PC-9 (cell line): ENCODE measurements around the gene CISTR. TPM values are rescaled to one million over a fixed set of nuclear protein-coding genes. Genes with fewer than 3 reads are reported as not detected.
A peak's percentile ranks its signal among the peaks of the same experiment; 100 is the strongest.

Source experiments
- BruUV-seq: library from RNA; stranded (reverse); fragments of 400-500 nt; replicated peaks from 2 replicates; lab custom pipeline; 2021; lab: Mats Ljungman, UMichigan
- CTCF ChIA-PET: fragments of 300-600 bp; sonication (Branson Sonifier 250); formaldehyde crosslinking; loops from one replicate; lab custom pipeline; 2022; ENCODE audit warnings: antibody characterized with exemption; lab: Charles Lee
- POLR2A ChIA-PET: fragments of 300-600 bp; sonication (Branson Sonifier 250); formaldehyde crosslinking; loops from one replicate; lab custom pipeline; 2022; ENCODE audit warnings: antibody characterized with exemption; ENCODE audit not compliant: unreplicated experiment; lab: Charles Lee
- DNase-seq, 2 experiments: peaks; one replicate each; pipeline versions ENCODE4 v3.0.0 to v3.0.0-alpha.2; 2015 to 2022; ENCODE audit warnings: mixed read lengths in 1 of 2
- H2AFZ ChIP-seq: fragments of 200-600 bp; sonication (generic); 2 replicates; pipeline ENCODE4 v1.8.1; 2017; ENCODE audit warnings: antibody characterized with exemption
- H3F3A ChIP-seq: fragments of 200-600 bp; sonication (generic); 2 replicates; pipeline ENCODE4 v1.8.1; 2017; ENCODE audit warnings: antibody characterized with exemption, mild to moderate bottlenecking, low read depth; ENCODE audit not compliant: insufficient read depth
- H3K27ac ChIP-seq: fragments of 200-600 bp; sonication (generic); 2 replicates; pipeline ENCODE4 v1.6.1; 2016; ENCODE audit warnings: mixed run types
- H3K27me3 ChIP-seq: fragments of 200-600 bp; sonication (generic); 2 replicates; pipeline ENCODE4 v1.6.1; 2016; ENCODE audit warnings: low read depth, mixed run types; ENCODE audit not compliant: insufficient read depth
- H3K36me3 ChIP-seq: fragments of 200-600 bp; sonication (generic); 2 replicates; pipeline ENCODE4 v1.6.1; 2016; ENCODE audit warnings: low read depth, mixed run types
- H3K4me1 ChIP-seq: fragments of 200-600 bp; sonication (generic); replicated peaks from 2 replicates; pipeline ENCODE4 v1.6.1; 2016; ENCODE audit warnings: mixed run types; ENCODE audit not compliant: insufficient read depth
- H3K4me2 ChIP-seq: fragments of 200-600 bp; sonication (generic); 2 replicates; pipeline ENCODE4 v1.6.1; 2017; ENCODE audit warnings: mixed run types
- H3K4me3 ChIP-seq: fragments of 200-600 bp; sonication (generic); 2 replicates; pipeline ENCODE4 v1.6.1; 2016; ENCODE audit warnings: mixed run types
- H3K79me2 ChIP-seq: fragments of 200-600 bp; sonication (generic); 2 replicates; pipeline ENCODE4 v1.6.1; 2017; ENCODE audit warnings: low read depth, mixed run types
- H3K9me2 ChIP-seq: fragments of 200-600 bp; sonication (generic); 2 replicates; pipeline ENCODE4 v1.8.1; 2017; ENCODE audit warnings: mild to moderate bottlenecking; ENCODE audit not compliant: insufficient read depth
- H3K9me3 ChIP-seq: fragments of 200-600 bp; sonication (generic); 2 replicates; pipeline ENCODE4 v1.8.1; 2016; ENCODE audit warnings: low read depth; ENCODE audit not compliant: insufficient read depth
- H4K20me1 ChIP-seq: fragments of 200-600 bp; sonication (generic); 2 replicates; pipeline ENCODE4 v1.8.1; 2017; ENCODE audit not compliant: insufficient read depth
- EZH2 ChIP-seq: fragments of 200-600 bp; sonication (generic); IDR thresholded peaks from 2 replicates; pipeline ENCODE4 v1.8.0; 2017; ENCODE audit warnings: antibody characterized with exemption, low read depth
- intact Hi-C: fragments of 100-400 bp; cut with micrococcal nuclease; formaldehyde crosslinking; loops from one replicate; pipeline ENCODE4 v1.10.0; 2022; ENCODE audit not compliant: unreplicated experiment
- total RNA-seq: library from RNA; stranded (reverse); gene quantifications from 2 replicates; pipeline ENCODE4 v1.2.3, GENCODE V29; 2021
- TF ChIP-seq, protein P1 (sequence below): fragments of 200-600 bp; sonication (generic); conservative IDR thresholded peaks from 2 replicates; pipeline ENCODE4 v1.6.1; 2017; ENCODE audit warnings: mixed run types, antibody characterized with exemption, mild to moderate bottlenecking, moderate library complexity

Gene CISTR
- total RNA-seq, 1 experiment from 2014 or later, result not detected

DNA sequence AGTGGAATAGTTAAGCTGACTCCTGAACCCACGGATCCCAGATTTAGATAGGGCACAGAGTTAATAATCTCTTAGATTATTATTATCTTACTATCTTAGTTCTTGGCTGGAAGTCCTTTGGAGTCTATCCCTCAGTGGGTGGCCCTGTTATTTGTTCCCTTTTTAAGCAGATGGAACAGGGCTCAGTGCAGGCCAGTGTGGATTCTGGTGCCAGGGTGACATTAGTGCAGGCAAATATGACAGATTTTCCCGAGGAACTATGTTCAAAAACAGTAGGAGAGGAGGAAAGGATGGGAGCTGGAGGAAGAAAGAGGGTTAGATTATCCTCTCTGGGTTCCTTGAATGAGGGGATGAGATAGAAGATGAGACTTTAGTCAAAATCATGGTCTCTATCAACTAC lies 41.4 kb upstream of the CISTR start:
- DNase-seq, result no peak
- H3K4me1 ChIP-seq, result peaks cover 48% of the 10 kb centered on the region
- H4K20me1 ChIP-seq, result no peaks in the 10 kb centered on the region
- no peak overlapping the region for H3K4me2 ChIP-seq
- CTCF ChIA-PET, result no interaction called here
- no peaks in the 10 kb centered on the region for H3K9me3 ChIP-seq
- no TSS peak for BruUV-seq
- H3K9me2 ChIP-seq, result no peaks in the 10 kb centered on the region
- no peak overlapping the region for H3K27ac ChIP-seq
- H3K4me3 ChIP-seq, result no peak overlapping the region
- no peak overlapping the region for H2AFZ ChIP-seq
- peaks cover 13% of the 10 kb centered on the region for H3F3A ChIP-seq
- no peaks in the 10 kb centered on the region for H3K27me3 ChIP-seq
- H3K79me2 ChIP-seq, result no peaks in the 10 kb centered on the region
- TF ChIP-seq, protein P1, sequence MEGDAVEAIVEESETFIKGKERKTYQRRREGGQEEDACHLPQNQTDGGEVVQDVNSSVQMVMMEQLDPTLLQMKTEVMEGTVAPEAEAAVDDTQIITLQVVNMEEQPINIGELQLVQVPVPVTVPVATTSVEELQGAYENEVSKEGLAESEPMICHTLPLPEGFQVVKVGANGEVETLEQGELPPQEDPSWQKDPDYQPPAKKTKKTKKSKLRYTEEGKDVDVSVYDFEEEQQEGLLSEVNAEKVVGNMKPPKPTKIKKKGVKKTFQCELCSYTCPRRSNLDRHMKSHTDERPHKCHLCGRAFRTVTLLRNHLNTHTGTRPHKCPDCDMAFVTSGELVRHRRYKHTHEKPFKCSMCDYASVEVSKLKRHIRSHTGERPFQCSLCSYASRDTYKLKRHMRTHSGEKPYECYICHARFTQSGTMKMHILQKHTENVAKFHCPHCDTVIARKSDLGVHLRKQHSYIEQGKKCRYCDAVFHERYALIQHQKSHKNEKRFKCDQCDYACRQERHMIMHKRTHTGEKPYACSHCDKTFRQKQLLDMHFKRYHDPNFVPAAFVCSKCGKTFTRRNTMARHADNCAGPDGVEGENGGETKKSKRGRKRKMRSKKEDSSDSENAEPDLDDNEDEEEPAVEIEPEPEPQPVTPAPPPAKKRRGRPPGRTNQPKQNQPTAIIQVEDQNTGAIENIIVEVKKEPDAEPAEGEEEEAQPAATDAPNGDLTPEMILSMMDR, result no peak
- no peak for TF ChIP-seq EZH2
- intact Hi-C loops, result no loop called here
- POLR2A ChIA-PET, result no interaction called here
- H3K36me3 ChIP-seq, result no peaks in the 10 kb centered on the region

DNA sequence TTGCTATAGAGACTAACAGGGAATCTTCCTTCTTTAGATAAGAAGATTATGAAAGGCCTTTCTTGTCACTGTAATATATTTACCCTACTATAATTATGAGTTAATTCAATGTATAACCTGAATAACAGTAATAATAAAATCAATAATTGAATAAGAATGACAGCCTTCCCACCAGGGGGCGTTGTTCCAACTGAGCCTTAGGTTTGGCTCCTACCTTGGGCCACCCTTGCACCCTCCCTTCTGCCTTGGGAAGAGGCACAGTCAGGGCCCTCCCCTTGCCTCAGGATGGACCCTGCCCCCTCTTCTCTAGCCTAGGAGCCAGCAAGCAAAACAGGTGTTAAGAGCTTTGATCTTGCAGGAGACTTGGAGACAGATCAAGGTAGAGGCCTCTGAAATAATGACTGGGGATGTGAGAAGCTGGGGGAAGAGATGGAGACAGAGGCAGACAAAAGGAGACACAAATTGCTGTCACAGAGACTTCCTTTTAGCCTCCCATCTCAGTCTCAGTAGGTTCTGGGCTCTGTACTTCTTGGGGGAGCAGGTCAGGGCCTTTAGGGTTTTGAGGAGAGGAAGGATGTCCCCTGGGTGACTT lies 40.1 kb upstream of the CISTR start:
- DNase-seq, result peak; percentile 14 to 54
- H3K36me3 ChIP-seq, result no peaks in the 10 kb centered on the region
- H3K9me3 ChIP-seq, result no peaks in the 10 kb centered on the region
- no peak overlapping the region for H3K27ac ChIP-seq
- ChIA-PET POLR2A (no interaction called here), CTCF (interaction anchor here (0.6 to 0.7 kb wide), 3 partner anchors 22 to 460 kb away, joined by 3 to 4 read pairs (median 3); no protein-coding TSS in a partner anchor)
- peaks cover 6% of the 10 kb centered on the region for H3F3A ChIP-seq
- no peaks in the 10 kb centered on the region for H3K9me2 ChIP-seq
- no TSS peak for BruUV-seq
- intact Hi-C loops, result no loop called here
- H3K79me2 ChIP-seq, result no peaks in the 10 kb centered on the region
- H4K20me1 ChIP-seq, result no peaks in the 10 kb centered on the region
- no peaks in the 10 kb centered on the region for H3K27me3 ChIP-seq
- H3K4me1 ChIP-seq, result peaks cover 35% of the 10 kb centered on the region
- H2AFZ ChIP-seq, result no peak overlapping the region
- no peak overlapping the region for H3K4me3 ChIP-seq
- peak overlapping the region; percentile 8; the same call in 1 of the 2 replicates for H3K4me2 ChIP-seq
- TF ChIP-seq, protein P1, result peak; percentile 81
- no peak for TF ChIP-seq EZH2

DNA sequence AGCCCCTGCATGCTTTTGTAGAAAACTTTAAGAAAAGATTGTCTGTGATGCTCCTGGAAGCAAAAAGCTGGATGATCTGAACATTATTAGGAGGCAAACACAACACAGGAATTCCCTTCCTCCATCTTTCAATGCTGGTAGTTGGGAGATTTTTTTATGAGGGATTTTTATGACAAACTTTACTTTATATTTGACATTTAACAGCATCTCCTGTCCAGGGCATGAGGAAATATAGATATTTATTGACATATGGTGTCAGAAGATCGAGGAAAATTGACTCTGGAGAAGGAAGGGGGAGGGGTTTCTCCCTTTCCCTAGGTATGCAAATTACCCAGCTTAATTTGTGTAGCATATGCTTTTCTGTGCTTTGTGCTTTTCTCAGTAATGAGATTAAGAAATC lies 37.8 kb upstream of the CISTR start:
- Histone ChIP-seq H2AFZ (no peak overlapping the region), H3K4me2 (no peak overlapping the region), H3K9me3 (no peaks in the 10 kb centered on the region), H3K9me2 (no peaks in the 10 kb centered on the region), H4K20me1 (no peaks in the 10 kb centered on the region), H3F3A (peaks cover 6% of the 10 kb centered on the region), H3K4me1 (peaks cover 25% of the 10 kb centered on the region), H3K4me3 (no peak overlapping the region), H3K79me2 (no peaks in the 10 kb centered on the region), H3K27ac (no peak overlapping the region), H3K36me3 (no peaks in the 10 kb centered on the region), H3K27me3 (no peaks in the 10 kb centered on the region)
- ChIA-PET POLR2A (interaction anchor here (0.7 kb wide), 1 partner anchor 47 kb away, joined by 5 read pairs; no protein-coding TSS in a partner anchor), CTCF (no interaction called here)
- intact Hi-C loops, result no loop called here
- TF ChIP-seq, protein P1, result no peak
- no peak for TF ChIP-seq EZH2
- DNase-seq, result no peak
- BruUV-seq, result no TSS peak
